Measurements from ENCODE around the gene TRERF1. TPM values are rescaled to one million over a fixed set of nuclear protein-coding genes. Genes with fewer than 3 reads are reported as not detected.

The TRERF1 gene
- total and polyA plus RNA-seq, 2 experiments from 2014 or later, result 11.2 to 20.6 TPM

DNA sequence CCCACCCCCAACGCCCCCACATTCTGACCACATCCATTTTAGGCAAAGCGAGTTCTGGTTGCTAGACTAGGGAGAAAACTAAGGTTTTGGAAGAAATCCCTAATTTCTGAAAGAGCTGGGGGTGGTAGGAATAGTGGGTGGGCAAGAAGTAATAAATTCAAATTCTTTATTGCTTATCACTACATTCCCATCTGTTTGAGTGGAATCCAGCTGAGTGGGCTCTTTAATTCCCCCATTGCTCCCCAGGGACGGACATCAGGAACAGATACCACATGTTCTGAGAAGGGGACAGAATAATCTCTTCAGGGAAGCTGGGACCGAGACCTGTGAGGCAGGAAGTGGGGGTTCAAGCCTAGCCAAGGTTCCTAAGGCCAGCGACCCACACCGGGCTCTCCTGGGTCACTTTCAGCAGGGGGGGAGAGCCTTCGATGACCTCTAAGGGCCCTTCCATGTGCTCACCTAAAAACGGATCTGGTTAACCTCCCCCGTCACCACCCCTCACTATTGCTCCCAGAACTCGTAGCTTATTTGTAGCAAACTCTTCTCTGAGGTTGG lies 191.8 kb downstream of the TRERF1 start (continued):
- TF ChIP-seq CTCF (conservative IDR thresholded peaks at IDR 0.05; ENCODE audit: low read depth in 2 of 2) (no peak), STAT1 (IDR thresholded peaks at IDR 0.05; ENCODE audit: unreplicated experiment) (no peak), EZH2 (IDR thresholded peaks at IDR 0.05; ENCODE audit: low read depth, unreplicated experiment) (no peak), NANOG (IDR thresholded peaks at IDR 0.05; ENCODE audit: borderline replicate concordance) (no peak), CREB1 (CRISPR knock-in tag; IDR thresholded peaks at IDR 0.05; ENCODE audit: low read depth) (no peak), POLR2AphosphoS5 (IDR thresholded peaks at IDR 0.05; ENCODE audit: low read depth) (no peak), ZNF114 (CRISPR knock-in tag; IDR thresholded peaks at IDR 0.05) (no peak)

DNA sequence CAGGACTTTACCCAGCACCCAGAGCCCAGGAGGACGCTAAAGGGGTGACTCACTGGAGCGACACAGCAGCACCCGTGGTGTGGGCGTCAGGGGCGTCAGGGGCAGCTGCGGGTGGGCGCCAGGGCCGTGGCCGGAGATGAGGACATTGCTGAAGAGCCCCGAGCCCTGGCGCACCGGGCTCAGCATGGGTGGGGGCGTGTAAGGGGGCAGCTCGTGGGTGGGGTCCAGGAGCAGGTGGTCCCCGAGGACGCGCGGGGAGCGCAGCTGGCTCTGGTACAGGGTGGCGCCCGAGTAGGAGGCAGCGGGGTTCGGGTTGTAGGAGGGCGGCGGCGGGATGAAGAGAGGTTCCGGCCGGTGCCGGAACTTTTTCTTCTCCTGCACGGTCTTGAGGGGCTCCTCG lies 192.4 kb downstream of the TRERF1 start:
- TF ChIP-seq JUNB (IDR thresholded peaks at IDR 0.05; ENCODE audit: unreplicated experiment) (no peak), ETS1 (IDR thresholded peaks at IDR 0.05) (no peak), EZH2 (IDR thresholded peaks at IDR 0.05; ENCODE audit: low read depth, unreplicated experiment) (no peak), CTCF (conservative IDR thresholded peaks at IDR 0.05; ENCODE audit: low read depth in 2 of 2) (no peak)
- TF ChIP-seq, protein P1, sequence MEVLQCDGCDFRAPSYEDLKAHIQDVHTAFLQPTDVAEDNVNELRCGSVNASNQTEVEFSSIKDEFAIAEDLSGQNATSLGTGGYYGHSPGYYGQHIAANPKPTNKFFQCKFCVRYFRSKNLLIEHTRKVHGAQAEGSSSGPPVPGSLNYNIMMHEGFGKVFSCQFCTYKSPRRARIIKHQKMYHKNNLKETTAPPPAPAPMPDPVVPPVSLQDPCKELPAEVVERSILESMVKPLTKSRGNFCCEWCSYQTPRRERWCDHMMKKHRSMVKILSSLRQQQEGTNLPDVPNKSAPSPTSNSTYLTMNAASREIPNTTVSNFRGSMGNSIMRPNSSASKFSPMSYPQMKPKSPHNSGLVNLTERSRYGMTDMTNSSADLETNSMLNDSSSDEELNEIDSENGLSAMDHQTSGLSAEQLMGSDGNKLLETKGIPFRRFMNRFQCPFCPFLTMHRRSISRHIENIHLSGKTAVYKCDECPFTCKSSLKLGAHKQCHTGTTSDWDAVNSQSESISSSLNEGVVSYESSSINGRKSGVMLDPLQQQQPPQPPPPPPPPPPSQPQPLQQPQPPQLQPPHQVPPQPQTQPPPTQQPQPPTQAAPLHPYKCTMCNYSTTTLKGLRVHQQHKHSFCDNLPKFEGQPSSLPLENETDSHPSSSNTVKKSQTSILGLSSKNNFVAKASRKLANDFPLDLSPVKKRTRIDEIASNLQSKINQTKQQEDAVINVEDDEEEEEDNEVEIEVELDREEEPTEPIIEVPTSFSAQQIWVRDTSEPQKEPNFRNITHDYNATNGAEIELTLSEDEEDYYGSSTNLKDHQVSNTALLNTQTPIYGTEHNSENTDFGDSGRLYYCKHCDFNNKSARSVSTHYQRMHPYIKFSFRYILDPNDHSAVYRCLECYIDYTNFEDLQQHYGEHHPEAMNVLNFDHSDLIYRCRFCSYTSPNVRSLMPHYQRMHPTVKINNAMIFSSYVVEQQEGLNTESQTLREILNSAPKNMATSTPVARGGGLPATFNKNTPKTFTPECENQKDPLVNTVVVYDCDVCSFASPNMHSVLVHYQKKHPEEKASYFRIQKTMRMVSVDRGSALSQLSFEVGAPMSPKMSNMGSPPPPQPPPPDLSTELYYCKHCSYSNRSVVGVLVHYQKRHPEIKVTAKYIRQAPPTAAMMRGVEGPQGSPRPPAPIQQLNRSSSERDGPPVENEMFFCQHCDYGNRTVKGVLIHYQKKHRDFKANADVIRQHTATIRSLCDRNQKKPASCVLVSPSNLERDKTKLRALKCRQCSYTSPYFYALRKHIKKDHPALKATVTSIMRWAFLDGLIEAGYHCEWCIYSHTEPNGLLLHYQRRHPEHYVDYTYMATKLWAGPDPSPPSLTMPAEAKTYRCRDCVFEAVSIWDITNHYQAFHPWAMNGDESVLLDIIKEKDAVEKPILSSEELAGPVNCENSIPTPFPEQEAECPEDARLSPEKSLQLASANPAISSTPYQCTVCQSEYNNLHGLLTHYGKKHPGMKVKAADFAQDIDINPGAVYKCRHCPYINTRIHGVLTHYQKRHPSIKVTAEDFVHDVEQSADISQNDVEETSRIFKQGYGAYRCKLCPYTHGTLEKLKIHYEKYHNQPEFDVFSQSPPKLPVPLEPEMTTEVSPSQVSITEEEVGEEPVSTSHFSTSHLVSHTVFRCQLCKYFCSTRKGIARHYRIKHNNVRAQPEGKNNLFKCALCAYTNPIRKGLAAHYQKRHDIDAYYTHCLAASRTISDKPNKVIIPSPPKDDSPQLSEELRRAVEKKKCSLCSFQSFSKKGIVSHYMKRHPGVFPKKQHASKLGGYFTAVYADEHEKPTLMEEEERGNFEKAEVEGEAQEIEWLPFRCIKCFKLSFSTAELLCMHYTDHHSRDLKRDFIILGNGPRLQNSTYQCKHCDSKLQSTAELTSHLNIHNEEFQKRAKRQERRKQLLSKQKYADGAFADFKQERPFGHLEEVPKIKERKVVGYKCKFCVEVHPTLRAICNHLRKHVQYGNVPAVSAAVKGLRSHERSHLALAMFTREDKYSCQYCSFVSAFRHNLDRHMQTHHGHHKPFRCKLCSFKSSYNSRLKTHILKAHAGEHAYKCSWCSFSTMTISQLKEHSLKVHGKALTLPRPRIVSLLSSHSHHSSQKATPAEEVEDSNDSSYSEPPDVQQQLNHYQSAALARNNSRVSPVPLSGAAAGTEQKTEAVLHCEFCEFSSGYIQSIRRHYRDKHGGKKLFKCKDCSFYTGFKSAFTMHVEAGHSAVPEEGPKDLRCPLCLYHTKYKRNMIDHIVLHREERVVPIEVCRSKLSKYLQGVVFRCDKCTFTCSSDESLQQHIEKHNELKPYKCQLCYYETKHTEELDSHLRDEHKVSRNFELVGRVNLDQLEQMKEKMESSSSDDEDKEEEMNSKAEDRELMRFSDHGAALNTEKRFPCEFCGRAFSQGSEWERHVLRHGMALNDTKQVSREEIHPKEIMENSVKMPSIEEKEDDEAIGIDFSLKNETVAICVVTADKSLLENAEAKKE (CRISPR knock-in tag; IDR thresholded peaks at IDR 0.05), result no peak
- Mint-ChIP-seq H3K4me3 (no peak overlapping the region; the same call in 2 of the 3 replicates), H3K27ac (peak overlapping the region; percentile 39; the same call in 1 of the 2 replicates), H3K27me3 (ENCODE audit: insufficient read depth, low read depth, poor library complexity) (peaks cover 21% of the 10 kb centered on the region), H3K4me1 (peaks cover 51% of the 10 kb centered on the region), H3K9me3 (no peaks in the 10 kb centered on the region), H3K36me3 (ENCODE audit: low read depth) (peaks cover 42% of the 10 kb centered on the region)
- peaks cover 9% of the 10 kb centered on the region; the same call in 1 of the 2 replicates for H3F3A ChIP-seq (replicated peaks; ENCODE audit: low read depth)
- H3K4me3 ChIP-seq, result no peak overlapping the region
- peaks cover 7% of the 10 kb centered on the region; the same call in 1 of the 2 replicates for H3K9me2 ChIP-seq (ENCODE audit: insufficient read depth)
- no peaks in the 10 kb centered on the region for H3K27me3 ChIP-seq (ENCODE audit: insufficient read depth)
- no peak overlapping the region for H3K27ac ChIP-seq (ENCODE audit: low read depth)
- peaks cover 36% of the 10 kb centered on the region for H3K4me1 ChIP-seq (ENCODE audit: insufficient read depth)
- peaks cover 11% of the 10 kb centered on the region for H4K20me1 ChIP-seq (replicated peaks; ENCODE audit: insufficient read depth)
- H2AFZ ChIP-seq, result no peak overlapping the region
- H3K36me3 ChIP-seq (ENCODE audit: insufficient read depth), result peaks cover 24% of the 10 kb centered on the region
- DNase-seq (ENCODE audit: low spot score) (no peak), ATAC-seq (no peak)
- no peaks in the 10 kb centered on the region for H3K79me2 ChIP-seq (replicated peaks; ENCODE audit: insufficient read depth)
- no peak overlapping the region for H3K4me2 ChIP-seq

All from GM23338 (cell line).